RWPE1 (cell line): Measurements from ENCODE around the gene NEURL1.

ENCODE experiments used
- CTCF ChIA-PET: fragments of 350-600 bp; sonication (Branson Sonifier 250); formaldehyde crosslinking; extraction: SDS; loops from one replicate; lab custom pipeline; 2021; lab: Yijun Ruan, JAX
- POLR2A ChIA-PET: fragments of 400-600 bp; formaldehyde crosslinking; extraction: SDS; loops from one replicate; lab custom pipeline; 2020; ENCODE audit warnings: antibody characterized with exemption; ENCODE audit not compliant: low non-redundant PET; lab: Yijun Ruan, JAX
- DNase-seq: peaks from one replicate; pipeline ENCODE4 v3.0.0; 2012; ENCODE audit warnings: low spot score
- H3K27ac ChIP-seq: fragments of 450-650 bp; 2 replicates; pipeline ENCODE4 v1.5.1; 2017
- CTCF ChIP-seq: fragments of 450-650 bp; conservative IDR thresholded peaks from 2 replicates; pipeline ENCODE4 v1.5.1; 2017; ENCODE audit warnings: low read depth, mild to moderate bottlenecking

NEURL1 gene

GRCh38 chr10:103458720-103459119 lies 34.8 kb upstream of the NEURL1 start, which contains the start of gene CALHM1:
Gene CALHM1, minus strand, starts transcription at chr10:103458900. Its CDS starts 149 bp downstream, at chr10:103458751.
- no peak for TF ChIP-seq CTCF
- ChIA-PET POLR2A (no interaction called here), CTCF (interaction anchor here (0.6 kb wide), 2 partner anchors 253 to 277 kb away, joined by 3 to 4 read pairs; no protein-coding TSS in a partner anchor)
- DNase-seq: peak; percentile 54
- H3K27ac ChIP-seq: no peak within 1 kb of the TSS

GRCh38 chr10:103459615-103460014 lies 33.9 kb upstream of the NEURL1 start:
- H3K27ac ChIP-seq: no peak overlapping the region
- no peak for DNase-seq
- TF ChIP-seq CTCF: no peak
- ChIA-PET POLR2A (interaction anchor here (0.7 kb wide), 1 partner anchor 33 kb away, joined by 3 read pairs; no protein-coding TSS in a partner anchor), CTCF (no interaction called here)

DNA sequence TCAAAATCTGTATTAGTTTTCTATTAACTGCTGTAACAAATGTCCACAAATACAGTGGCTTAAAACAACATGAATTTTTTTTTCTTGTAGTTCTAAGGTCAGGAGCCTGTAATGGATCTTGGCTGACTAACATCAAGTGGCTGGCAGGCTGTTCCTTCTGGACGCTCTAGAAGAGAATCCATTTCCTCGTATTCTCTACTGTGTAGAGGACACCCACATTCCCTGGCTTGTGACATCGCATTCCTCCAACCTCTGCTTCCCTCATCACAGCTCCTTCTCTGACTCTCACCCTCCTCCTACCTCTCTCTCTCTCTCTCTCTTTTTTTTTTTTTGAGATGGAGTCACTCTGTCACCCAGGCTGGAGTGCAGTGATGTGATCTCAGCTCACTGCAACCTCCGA lies 30.0 kb upstream of the NEURL1 start:
- CTCF ChIA-PET: interaction anchor here (0.6 kb wide), 1 partner anchor 1997 kb away, joined by 3 read pairs; no protein-coding TSS in a partner anchor
- no peak overlapping the region for H3K27ac ChIP-seq
- TF ChIP-seq CTCF: no peak
- POLR2A ChIA-PET: no interaction called here
- DNase-seq: no peak

- no peak for DNase-seq
- H3K27ac ChIP-seq: no peak overlapping the region
- ChIA-PET POLR2A (interaction anchor here (0.7 kb wide), 1 partner anchor 99 kb away, joined by 7 read pairs; no protein-coding TSS in a partner anchor), CTCF (interaction anchor here (0.7 kb wide), 1 partner anchor 23 kb away, joined by 3 read pairs; no protein-coding TSS in a partner anchor)
- no peak for TF ChIP-seq CTCF
Measured at GRCh38 chr10:103465411-103466179, 27.9 kb upstream of the NEURL1 start.

DNA sequence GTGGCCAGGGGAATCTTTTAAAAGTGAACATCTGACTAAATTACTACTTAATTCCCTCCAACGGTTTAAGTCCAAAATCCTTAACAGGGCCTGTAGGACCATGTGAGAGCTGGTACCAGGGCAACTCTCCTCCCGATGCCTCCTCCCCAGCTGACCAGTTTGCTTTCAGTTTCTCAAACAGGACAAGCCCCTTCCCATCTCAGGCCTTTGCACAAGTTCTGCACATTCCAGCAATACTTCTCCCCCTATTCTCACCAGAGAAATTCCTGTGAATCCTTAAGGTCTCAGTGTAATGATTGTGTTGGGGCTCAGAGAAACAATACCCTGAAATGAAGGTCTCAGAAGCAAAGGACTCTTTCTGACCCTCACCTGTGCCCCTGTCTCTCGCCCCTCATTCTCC lies 26.8 kb upstream of the NEURL1 start:
- POLR2A ChIA-PET: no interaction called here
- CTCF ChIA-PET: interaction anchor here (0.7 kb wide), 1 partner anchor 265 kb away, joined by 3 read pairs; no protein-coding TSS in a partner anchor

More for the DNA sequence above, 26.8 kb upstream of the NEURL1 start:
- DNase-seq: no peak
- H3K27ac ChIP-seq: no peak overlapping the region
- TF ChIP-seq CTCF: no peak
